Breast epithelium (tissue), 3 donors: ENCODE data around the gene PDPK1.

Experiments
- CTCF ChIP-seq, 3 donors: fragments of 450-650 bp; IDR thresholded peaks; one replicate each; pipeline ENCODE4 v1.5.1; 2016 to 2017; ENCODE audit warnings: antibody characterized with exemption in 3 of 3, mild to moderate bottlenecking in 3 of 3, moderate library complexity in 3 of 3
- POLR2A ChIP-seq: fragments of 450-650 bp; IDR thresholded peaks from one replicate; pipeline ENCODE4 v1.6.1; 2016; ENCODE audit warnings: antibody characterized with exemption, mild to moderate bottlenecking, moderate library complexity
- POLR2AphosphoS5 ChIP-seq, 3 donors: sonication (generic); formaldehyde crosslinking; IDR thresholded peaks; one replicate each; pipeline ENCODE4 v1.6.1; 2017; ENCODE audit warnings: antibody characterized with exemption in 3 of 3

DNA sequence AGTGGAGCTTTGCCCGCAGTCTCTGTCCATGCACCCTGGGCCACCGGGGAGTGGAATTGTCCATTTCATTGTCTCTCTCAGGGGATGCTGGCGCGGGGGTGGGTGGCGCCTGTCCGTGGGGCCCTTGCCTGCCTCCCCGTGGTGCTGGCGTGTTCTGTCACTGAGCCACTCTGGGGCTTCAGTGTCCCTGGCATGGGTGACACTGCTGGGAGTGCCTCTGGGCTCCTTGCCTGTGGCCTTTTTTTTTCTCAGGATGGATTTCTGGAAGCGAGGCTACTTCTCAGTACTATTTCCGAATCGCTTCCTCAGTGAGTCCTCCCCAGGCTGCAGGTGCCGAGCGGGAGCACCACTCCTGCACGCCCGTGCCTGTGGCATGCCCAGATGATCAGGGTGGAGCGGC is 55.0 kb downstream of the PDPK1 start:
- TF ChIP-seq CTCF (IDR thresholded peaks at IDR 0.05) (no peak), POLR2A (no peak), POLR2AphosphoS5 (IDR thresholded peaks at IDR 0.05) (no peak)
